Stimulated activated CD4-positive, alpha-beta T cell treated with anti-CD3 and anti-CD28 coated beads, Interleukin-4, amount 100 ng/mL, for 48 hours (primary cell): ENCODE measurements around the gene DENND10.
"Not testable (repeated sequence)": the region's sequence is repeated elsewhere in the genome, so short reads cannot be mapped to it uniquely, and the experiment has no call there.

ENCODE experiments used
- DNase-seq, 2 donors: peaks; one replicate each; pipeline ENCODE4 v3.0.0-alpha.2; 2020; ENCODE audit warnings: low read depth in 2 of 2

The DENND10 gene

DNA sequence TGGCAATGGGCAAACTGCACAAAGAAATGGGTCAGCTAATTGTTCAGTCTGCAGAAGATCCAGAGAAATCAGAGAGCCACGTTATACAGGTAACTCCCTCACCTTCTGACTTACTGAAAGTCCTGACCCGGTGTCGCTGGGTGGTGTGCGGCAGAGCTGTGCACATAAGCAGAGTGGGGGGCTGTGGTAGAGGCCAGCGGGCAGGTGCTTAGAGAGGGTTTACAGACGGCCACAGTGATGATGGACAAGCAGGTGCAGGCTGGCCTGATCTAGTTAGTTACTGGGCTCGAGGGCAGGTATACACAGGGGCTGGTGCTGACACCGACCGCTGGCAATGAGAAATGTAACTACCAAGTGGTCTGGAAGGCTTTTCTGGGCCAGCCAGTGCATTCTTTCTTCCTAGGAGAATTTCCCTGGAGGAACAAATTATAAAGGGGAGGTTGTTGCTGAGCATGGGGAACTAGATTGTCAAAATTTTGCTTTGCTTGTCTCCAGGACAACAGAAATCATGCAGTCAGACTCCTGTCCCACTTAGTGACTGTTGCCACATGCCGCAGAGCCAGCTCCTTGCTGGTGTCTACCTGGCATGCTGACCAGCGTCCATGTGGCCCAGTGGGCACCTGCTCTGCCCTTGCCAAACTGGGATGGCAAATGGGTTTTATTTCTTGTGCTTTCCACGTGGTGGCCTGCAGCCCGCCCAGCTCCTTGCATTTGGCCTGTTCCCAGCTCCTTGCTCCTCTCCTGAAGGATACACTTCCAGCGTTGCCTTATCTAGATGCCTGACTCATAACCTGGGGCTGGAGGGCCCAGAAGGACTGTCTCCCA is 28.8 kb downstream of the DENND10 start:
- no peak for DNase-seq

DNA sequence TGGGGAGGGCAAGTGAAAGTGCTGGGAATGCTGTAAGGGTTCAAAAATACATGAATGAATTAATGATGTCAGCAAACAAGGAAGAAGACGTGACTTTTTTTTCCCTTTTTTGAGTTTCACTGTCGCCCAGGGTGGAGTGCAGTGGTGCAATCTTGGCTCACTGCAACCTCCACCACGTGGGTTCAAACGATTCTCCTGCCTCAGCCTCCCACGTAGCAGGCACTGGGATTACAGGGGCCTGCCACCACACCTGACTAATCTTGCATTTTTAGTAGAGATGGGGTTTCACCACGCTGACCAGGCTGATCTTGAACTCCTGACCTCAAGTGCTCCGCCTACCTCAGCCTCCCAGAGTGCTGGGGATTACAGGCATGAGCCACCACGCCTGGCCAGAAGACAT is 30.0 kb downstream of the DENND10 start:
- peak; percentile 41 to 60 for DNase-seq

DNA sequence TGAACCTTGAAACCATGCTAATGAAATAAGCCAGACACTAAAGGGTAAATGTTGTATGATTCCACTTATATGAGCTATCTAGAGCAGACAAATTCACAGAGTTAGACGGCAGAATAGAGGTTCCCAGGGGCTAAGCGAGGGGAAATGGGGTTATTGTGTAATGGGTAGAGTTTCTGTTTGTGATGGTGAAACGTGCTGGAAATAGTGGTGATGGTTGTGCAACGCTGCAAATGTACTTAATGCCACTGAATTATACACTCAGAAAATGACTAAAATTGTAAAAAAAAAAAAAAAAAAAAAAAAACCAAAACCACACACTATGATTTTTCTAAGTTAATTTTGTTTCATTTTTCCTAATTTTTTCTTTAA is 31.6 kb downstream of the DENND10 start:
- DNase-seq, result no peak

DNA sequence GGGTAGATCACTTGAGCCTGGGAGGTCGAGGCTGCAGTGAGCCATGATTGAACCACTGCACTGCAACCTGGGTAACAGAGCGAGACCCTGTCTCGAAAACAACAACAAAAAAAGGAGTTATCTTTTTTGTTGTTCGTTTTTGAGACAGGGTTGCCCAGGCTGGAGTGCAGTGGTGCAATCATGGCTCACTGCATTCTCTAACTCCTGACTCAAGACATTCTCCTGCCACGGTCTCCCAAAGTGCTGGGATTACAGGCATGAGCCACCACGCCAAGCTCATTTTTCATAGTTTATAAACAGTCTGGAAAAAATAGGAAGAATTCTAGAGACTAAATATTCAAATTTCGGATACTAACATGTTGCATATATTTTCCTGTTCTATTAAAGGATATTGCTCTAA is 32.2 kb downstream of the DENND10 start:
- DNase-seq, result no peak

DNA sequence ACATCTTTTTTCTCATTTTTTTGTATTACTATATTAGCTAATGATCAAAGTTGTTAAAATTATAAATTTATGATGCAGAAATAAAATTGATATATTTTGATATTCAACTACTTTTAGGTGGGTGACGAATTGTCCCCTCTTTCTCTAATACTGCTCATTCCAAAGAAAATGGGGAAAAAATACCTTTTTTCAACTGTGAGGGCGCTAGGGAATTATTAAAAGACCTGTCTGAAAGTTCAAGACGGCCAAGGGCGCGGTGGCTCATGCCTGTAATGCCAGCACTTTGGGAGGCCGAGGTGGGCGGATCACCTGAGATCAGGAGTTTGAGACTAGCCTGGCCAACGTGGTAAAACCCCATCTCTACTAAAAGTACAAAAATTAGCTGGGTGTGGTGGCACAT is 34.0 kb downstream of the DENND10 start:
- DNase-seq, result not testable (repeated sequence)

DNA sequence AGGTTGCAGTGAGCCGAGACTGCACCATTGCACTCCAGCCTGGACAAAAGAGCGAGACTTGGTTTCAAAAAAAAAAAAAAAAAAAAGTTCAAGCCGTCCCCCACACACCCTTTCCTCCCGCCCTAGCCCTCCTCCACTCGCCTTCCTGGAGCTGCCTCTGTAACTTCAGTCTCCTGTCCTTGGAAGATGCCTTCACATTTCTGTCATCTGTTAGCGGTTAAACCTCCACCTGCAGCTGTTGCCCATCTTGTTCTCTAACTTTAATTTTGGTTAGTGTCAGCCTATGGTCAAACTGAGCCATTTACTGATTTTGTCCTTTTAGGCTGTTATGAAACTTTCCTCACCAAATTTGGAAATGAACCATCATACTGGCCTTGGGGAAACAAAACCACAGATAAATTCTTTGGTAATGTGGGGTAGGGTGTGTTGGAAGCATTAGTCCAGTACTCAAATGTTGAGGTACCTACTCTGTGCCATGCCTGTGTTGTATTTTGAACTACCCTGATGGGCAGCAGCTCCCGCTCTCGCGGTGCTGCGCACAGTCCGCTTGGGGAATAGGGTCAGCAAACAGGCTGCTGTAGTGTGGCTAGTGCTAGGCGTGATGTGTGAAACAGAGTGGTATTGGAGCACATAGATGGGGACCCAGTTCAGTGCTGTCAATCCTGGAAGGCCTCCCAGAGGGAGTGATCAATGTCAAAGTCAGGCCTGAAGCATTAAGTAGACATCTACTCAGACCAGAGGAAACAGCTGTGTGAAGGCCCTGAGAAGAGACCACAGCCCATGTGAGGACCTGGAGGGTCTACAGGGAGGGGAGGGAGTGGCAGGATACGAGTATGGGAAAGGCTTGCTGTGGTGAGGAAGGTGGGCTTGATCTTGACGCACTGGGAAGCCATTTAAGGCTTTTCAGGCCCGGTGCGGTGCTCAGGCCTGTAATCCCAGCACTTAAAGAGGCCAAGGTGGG is 34.7 kb downstream of the DENND10 start:
- no peak for DNase-seq

DNA sequence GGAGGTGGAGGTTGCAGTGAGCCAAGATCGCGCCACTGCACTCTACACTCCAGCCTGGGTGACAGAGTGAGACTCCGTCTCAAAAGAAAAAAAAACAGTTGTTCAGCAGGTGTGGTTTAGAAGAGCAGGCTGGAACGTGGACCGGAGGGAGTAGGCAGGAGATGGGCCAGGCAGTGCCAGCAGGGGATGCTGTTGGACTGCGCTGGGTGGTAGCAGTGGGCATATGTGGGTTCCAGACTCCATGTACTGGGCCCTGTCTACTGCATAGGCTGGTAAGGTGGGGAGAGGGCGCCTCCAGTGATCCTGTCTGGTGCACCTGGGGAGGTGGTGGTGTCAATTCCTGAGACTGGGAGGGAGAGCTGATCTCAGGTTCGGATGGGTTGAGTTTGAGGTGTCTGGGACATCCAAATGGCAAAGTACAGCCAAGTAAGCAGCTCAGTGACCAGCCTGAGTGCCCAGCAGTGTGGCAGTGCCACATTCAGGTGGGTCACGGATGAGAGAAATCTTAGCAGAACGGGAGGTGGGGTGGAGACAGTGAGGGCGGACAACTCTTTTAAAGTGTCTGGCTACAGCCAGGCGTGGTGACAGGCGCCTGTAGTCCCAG is 35.7 kb downstream of the DENND10 start:
- peak; percentile 29 to 40 for DNase-seq

DNA sequence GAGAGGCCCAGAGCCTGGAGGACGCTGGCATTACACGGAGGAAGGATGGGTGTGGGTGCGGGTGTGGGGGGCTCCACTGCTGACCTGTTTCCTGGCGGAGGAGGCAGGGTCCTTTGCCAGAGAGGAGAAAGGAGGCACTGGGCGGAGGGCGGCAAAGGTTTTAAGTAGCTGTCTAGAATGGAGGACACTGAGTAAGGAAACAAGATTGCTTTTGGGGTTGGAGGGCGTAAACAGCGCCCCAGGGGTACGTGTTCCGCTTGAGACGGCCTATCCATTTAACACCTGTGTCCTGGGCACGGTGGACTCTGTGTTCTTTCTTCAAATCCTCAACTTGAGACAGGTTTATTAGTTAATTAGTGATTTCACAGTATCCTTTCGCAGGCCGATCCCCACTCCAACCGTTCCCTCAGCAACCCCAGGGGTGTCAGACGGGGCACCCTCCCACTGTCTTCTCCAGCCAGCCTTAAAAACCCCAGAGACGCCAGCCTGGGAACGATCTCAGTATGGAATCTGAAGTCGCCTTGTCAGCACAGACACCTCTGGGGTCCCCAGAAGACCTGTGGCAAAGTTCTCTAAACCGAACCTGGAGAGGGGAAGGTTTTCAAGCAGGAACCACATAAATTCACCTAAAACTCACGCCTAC is 36.8 kb downstream of the DENND10 start:
- no peak for DNase-seq

DNA sequence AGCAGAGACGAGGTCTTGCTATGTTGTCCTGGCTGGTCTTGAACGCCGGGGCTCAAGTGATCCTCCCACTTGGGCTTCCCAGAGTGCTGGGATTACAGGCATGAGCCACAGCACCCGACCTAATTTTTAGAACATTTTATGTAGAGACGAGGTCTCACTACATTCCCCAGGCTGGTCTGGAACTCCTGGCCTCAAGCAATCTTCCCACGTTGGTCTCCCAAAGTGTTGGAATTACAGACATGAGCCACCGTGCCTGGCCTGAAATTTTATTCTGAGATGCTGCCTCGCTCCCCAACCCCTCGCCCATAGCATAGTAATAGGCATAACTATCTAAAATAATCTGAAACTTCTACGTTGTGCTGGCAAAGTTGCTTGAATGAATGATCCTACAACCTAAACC is 39.7 kb downstream of the DENND10 start:
- no peak for DNase-seq

DNA sequence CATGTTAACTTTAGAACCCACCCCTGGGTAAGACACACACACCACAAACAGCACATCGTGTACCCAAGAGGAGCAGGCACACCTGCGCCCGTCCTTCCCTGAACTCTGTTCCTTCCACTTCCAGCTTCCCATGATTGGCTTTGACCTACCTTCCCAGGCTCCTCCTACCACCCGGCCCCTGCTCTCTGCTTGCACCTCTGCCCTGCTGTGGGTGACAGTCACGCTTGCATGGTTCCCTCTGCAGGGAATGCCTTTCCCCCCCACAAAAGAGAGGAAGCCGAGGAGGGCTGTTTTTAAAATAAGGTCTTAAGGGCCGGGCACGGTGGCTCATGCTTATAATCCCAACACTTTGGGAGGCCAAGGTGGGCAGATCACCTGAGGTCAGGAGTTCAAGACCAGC is 45.2 kb downstream of the DENND10 start:
- no peak for DNase-seq

DNA sequence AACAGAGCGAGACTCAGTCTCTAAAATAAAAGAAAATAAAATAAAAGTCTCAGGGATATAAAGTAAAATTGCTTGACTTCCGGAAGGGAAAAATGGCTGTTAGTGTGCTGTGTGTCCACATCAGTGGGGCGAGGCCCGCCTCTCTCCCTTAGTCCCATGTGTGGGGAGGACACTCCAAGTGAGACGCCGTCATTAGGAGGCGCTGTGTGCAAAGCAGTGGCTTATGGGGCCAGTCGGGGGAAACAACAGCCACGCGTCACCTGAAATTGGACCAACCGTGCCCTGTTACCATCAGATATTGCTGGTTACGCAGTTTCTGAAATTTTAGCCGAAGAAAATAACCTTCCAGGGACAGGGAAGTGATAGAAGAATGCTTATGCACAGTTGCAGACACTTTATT is 45.8 kb downstream of the DENND10 start:
- DNase-seq, result no peak

DNA sequence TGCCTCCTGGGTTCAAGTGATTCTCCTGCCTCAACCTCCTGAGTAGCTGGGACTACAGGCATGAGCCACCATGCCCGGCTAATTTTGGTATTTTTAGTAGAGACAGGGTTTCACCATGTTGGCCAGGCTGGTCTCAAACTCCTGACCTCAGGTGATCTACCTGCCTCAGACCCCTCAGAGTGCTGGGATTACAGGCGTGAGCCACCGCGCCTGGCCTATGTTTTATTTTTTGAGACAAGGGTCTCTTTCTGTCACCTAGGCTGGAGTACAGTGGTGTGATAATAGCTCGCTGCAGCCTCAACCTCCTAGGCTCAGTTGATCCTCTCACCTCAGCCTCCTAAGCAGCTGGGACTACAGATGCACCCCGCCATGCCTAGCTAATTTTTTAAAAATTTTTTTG is 47.7 kb downstream of the DENND10 start:
- not testable (repeated sequence) for DNase-seq

DNA sequence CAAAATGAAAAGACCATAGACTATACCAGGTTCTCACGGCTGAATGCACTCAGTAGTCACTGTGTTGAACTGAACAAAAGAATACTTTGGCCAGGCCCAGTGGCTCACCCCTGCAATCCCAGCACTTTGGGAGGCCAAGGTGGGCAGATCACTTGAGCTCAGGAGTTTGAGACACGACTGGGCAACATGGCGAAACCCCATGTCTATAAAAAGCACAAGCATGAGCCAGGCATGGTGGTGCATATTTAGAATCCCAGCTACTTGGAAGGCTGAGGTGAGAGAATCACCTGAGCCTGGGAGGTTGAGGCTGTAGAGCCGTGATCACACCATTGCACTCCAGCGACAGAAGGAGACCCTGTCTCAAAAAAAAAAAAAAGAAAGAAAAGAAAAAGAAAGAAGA is 49.1 kb downstream of the DENND10 start:
- DNase-seq, result no peak

DNA sequence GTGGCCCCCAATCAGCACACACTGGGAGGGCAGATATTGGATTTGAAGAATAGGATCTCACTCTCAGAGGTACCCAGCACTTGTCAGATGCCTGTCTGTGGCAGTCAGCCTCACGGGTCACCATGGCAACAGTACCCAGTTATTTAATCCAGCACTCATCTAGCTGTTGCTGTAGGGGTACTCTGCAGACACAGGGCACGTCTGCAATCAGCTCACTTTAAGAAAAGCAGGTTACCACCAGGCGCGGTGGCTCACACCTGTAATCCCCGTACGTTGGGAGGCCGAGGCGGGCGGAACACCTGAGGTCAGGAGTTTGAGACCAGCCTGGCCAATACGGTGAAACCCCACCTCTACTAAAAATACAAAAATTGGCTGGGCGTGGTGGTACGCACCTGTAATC is 49.7 kb downstream of the DENND10 start:
- DNase-seq, result no peak

DNA sequence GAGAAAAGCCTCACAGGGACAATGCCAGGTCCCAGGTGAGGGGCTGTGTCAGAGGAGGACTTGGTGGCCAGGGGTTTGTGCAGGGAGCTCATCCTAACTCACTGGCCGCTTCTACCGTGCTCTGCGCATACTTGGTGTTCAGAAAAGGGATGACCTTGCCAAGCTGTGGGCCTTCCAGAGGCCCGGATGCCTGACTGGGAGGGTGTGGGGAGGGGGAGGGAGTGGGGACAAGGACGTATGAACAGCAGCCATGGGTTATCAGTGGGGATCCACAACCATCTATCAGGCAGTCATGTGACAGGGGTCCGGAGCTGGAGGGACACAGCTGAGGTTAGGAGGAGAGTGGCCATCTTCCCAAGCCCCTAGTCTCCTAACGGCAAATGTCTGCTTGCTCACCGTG is 55.4 kb downstream of the DENND10 start:
- no peak for DNase-seq

DNA sequence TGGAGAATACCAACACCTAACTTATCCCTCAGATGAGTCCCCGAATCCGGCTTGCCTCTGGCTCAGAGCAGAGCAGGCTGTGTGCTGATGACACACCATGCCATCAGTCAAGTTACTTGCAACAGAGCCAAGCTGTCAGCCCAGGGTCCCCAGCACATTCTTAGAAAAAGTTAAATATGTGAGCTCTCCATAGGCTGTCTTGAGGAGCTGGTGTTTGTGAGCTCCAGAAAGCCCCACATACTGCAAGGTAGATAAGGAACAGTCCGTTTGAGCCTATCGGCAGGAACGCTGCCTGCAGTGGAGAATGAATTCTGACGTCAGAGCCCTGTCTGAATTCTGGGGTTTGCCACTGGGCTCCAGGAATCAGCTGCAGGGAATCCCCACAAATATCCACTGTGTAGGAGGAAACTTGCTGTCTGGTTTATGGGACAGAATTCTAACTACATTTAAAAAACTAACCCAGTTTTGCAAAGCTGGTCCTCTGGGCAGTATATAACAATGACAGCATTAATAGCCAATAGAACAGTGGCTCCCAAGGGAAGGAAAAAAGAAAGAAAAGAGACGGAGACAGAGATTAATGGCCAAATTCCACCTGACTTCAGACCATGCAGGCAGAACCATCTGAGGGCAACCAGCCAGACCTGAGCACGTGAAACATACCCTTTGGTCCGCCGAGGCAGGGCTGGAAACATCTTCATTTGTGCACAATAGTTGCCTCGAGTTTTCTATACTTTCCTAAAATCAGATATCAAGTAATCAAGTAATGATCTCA is 58.0 kb downstream of the DENND10 start:
- DNase-seq, result no peak

DNA sequence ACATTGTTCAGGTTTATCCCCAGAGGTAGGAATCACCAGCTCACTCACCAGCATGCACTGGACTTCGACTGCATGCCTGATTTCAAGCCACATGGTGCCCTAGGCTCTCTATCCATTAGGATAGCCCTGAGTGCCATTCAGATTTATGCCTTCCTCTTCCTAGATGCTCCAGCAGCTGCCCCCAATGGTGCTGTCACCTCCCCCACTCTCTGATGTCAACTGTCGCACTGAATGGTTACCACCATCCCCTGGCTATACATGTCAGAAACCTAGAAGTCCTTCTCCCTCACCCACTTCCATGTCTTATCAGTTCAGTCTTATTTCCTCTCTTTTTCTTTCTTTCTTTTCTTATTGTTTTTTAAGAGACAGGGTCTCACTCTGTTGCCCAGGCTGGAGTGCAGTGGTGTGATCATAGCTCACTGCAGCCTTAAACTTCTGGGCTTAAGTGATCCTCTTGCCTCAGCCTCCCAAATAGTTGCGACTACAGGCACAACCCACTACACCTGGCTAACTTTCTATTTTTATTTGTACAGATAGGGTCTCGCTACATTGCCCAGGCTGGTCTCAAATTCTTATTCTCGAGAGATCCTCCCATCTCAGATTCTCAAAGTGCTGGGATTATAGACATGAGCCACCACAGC is 58.7 kb downstream of the DENND10 start:
- DNase-seq, result no peak

DNA sequence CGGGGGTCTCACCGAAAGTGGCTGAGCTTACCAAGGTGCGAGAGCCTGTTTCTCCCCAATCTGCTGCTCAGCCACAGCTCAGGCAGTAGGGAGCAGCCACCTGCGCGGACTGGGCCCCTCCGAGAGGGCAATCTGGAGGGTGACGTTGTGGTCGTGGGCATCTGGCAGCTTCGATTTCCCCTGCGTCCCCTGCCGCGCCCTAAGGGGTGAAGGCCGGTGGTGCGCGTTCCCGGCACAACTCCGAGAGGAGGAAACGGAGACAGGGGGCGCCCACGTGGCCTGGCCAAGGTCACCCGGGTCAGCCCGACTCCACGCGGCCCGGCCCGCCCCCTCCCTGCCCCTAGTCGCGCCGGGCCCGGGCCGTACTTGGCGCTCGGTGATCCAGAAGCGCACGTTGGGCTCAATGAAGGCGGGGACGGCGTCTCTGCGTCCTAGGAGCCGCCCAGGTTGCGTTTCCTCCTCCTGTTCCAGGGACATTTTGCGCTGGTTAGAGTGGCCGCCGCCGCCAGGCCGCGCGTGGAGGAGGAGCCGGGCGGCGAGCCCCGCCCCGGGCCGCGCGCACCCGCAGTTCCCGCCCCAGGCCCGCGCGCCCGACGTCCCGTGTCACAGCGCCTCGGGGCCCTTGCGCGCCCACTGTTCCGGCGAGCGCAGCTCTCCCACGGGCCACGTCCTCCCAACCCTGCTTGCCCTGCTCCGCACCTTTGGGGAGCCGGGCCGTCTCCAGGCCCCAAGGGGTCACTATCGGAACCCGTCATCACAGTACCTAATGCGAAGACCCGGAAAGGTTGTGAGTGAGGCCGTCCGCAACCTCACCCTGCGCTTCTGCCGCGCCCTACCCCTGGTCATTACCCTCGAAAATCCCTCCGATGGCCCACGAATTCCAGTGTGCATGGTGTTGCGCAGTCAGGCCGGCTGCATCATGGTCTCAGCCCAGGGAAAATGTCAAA is 61.5 kb downstream of the DENND10 start, which contains the start of gene SFXN4:
SFXN4 (minus strand) TSS at position 544 of the 947 bp plus-strand sequence; CDS start at position 477, 67 bp downstream.
- peak; percentile 67 to 73 for DNase-seq

DNA sequence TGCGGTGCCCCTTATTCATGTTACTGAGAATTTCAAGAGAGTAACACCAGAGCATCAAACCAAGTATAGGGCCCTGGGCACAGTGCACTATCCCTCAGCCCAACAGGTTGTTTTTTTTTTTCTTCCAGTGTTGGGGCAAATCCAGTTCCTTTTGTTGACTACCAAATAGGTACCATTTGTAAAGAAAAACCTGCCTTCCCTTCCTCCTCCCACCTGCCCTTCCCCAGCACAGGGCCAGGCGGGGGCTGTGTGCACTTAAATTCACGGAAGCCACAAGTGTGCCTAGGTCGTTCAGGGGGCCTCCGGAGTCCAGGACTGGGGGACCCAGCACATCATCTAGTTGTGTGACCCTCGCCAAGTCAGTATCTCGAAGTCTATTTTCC is 62.2 kb downstream of the DENND10 start:
- DNase-seq, result no peak
